DND-41 (cell line): ENCODE data around the gene MYB.

Experiments used
- EZH2 ChIP-seq: IDR thresholded peaks from 3 replicates; pipeline ENCODE4 v1.6.1; 2012; ENCODE audit warnings: borderline replicate concordance, low read depth, mild to moderate bottlenecking, moderate library complexity, low read length, inconsistent platforms; ENCODE audit not compliant: severe bottlenecking
- TF ChIP-seq, protein P1 (sequence below): IDR thresholded peaks from 2 replicates; pipeline ENCODE4 v1.5.1; 2012; ENCODE audit warnings: borderline replicate concordance, low read length, moderate library complexity, mild to moderate bottlenecking; ENCODE audit not compliant: poor library complexity, severe bottlenecking; ENCODE audit errors: extremely low read depth

DNA sequence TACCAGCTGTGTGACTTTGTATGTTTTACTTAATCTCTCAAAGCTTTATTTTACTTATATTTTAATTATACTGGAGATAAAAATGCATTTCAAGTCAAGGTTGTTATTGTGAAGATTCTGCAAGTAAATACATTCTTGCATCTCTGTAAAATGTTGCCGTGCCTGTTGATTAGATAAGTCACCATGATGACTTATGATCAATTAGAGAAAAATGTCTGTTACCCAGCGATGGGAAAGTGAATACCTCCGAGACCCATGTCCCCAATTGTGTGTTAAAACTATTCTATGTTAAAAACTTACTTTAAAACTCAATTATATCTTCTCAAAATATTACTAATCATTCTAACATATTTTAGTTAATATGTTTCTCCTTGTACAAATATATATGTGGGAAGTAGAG is 39.9 kb downstream of the MYB start:
- TF ChIP-seq, protein P1, sequence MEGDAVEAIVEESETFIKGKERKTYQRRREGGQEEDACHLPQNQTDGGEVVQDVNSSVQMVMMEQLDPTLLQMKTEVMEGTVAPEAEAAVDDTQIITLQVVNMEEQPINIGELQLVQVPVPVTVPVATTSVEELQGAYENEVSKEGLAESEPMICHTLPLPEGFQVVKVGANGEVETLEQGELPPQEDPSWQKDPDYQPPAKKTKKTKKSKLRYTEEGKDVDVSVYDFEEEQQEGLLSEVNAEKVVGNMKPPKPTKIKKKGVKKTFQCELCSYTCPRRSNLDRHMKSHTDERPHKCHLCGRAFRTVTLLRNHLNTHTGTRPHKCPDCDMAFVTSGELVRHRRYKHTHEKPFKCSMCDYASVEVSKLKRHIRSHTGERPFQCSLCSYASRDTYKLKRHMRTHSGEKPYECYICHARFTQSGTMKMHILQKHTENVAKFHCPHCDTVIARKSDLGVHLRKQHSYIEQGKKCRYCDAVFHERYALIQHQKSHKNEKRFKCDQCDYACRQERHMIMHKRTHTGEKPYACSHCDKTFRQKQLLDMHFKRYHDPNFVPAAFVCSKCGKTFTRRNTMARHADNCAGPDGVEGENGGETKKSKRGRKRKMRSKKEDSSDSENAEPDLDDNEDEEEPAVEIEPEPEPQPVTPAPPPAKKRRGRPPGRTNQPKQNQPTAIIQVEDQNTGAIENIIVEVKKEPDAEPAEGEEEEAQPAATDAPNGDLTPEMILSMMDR: no peak
- no peak for TF ChIP-seq EZH2
